Stomach (tissue), 4 donors: ENCODE measurements around the gene PRSS22.

Experiments used
- CTCF ChIP-seq, 7 experiments: fragments of 450-650 bp in 4 of 7; fragments of 200-600 bp in 3 of 7; sonication (generic) in 3 of 7; IDR thresholded peaks; one replicate each; pipeline ENCODE4 v1.5.1; 2016 to 2019; ENCODE audit warnings: antibody characterized with exemption in 7 of 7, control low read depth in 2 of 7, mild to moderate bottlenecking in 1 of 7
- EP300 ChIP-seq: sonication (generic); formaldehyde crosslinking; IDR thresholded peaks from one replicate; pipeline ENCODE4 v1.6.1; 2017; ENCODE audit warnings: antibody characterized with exemption
- POLR2A ChIP-seq, 4 donors: fragments of 450-650 bp; IDR thresholded peaks; one replicate each; pipeline ENCODE4 v1.6.1; 2016; ENCODE audit warnings: antibody characterized with exemption in 4 of 4, control low read depth in 2 of 4, mild to moderate bottlenecking in 1 of 4, moderate library complexity in 1 of 4
- POLR2AphosphoS5 ChIP-seq, 3 donors: sonication (generic); formaldehyde crosslinking; IDR thresholded peaks; one replicate each; pipeline ENCODE4 v1.6.1; 2016; ENCODE audit warnings: antibody characterized with exemption in 3 of 3

GRCh38 chr16:2819179-2819938 lies 38.6 kb downstream of the PRSS22 start:
- TF ChIP-seq POLR2AphosphoS5 (IDR thresholded peaks at IDR 0.05): no peak
- no peak for TF ChIP-seq POLR2A (IDR thresholded peaks at IDR 0.05)
- TF ChIP-seq CTCF (IDR thresholded peaks at IDR 0.05): no peak
- TF ChIP-seq EP300: no peak
